Measurements from ENCODE around the gene ITIH4. TPM values are rescaled to one million over a fixed set of nuclear protein-coding genes. Genes with fewer than 3 reads are reported as not detected.
A peak's percentile ranks its signal among the peaks of the same experiment; 100 is the strongest.

Gene ITIH4
- total and polyA plus RNA-seq, 2 of the 13 experiments (the other 11 are each of a cell fraction or from before 2014, with no cell fraction given): 2.7 to 5.3 TPM

DNA sequence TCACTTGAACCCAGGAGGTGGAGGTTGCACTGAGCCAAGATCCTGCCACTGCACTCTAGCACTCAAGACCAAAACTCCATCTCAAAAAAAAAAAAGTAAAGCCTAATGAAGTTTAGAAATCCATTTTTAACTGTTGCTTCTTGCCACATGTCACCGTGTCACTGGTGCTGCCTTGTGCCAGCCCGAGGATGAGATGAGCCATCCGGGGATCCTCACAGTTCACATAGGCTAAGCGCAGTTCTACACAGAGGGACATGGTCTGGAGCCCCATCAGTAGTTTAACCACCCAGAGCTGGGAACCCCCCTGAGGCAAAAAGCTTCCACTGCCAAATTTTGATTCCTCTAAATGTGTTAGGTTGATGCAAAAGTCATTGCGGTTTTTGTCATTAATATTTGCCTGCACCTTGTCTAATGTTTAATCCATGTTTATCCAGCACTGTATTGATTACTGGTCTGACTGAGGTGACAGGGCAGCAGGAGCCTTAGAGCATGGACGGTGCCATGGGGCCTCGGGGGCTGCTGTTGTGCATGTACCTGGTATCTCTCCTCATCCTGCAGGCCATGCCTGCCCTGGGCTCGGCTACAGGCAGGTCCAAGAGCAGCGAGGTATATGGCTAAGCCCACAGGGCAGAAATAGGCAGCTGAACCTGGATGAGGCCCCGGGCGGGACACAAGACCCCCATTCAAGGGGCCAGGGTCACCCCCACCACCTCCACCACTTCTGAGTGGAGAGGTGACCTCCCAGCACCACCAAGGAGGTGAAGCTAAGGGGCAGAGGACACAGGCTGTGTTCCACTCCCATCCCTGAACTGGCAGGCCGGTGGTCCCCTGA is 53.1 kb downstream of the ITIH4 start, which contains the start of gene ITIH1 (continued):
- no peak for TF ChIP-seq CENPT (CRISPR knock-in tag; IDR thresholded peaks at IDR 0.05; ENCODE audit: low read depth)
- TF ChIP-seq, protein P1, sequence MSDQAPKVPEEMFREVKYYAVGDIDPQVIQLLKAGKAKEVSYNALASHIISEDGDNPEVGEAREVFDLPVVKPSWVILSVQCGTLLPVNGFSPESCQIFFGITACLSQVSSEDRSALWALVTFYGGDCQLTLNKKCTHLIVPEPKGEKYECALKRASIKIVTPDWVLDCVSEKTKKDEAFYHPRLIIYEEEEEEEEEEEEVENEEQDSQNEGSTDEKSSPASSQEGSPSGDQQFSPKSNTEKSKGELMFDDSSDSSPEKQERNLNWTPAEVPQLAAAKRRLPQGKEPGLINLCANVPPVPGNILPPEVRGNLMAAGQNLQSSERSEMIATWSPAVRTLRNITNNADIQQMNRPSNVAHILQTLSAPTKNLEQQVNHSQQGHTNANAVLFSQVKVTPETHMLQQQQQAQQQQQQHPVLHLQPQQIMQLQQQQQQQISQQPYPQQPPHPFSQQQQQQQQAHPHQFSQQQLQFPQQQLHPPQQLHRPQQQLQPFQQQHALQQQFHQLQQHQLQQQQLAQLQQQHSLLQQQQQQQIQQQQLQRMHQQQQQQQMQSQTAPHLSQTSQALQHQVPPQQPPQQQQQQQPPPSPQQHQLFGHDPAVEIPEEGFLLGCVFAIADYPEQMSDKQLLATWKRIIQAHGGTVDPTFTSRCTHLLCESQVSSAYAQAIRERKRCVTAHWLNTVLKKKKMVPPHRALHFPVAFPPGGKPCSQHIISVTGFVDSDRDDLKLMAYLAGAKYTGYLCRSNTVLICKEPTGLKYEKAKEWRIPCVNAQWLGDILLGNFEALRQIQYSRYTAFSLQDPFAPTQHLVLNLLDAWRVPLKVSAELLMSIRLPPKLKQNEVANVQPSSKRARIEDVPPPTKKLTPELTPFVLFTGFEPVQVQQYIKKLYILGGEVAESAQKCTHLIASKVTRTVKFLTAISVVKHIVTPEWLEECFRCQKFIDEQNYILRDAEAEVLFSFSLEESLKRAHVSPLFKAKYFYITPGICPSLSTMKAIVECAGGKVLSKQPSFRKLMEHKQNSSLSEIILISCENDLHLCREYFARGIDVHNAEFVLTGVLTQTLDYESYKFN (CRISPR knock-in tag; conservative IDR thresholded peaks at IDR 0.05): peak; percentile 76
- TF ChIP-seq KLF15 (CRISPR knock-in tag; IDR thresholded peaks at IDR 0.05; ENCODE audit: borderline replicate concordance): no peak
- TF ChIP-seq ZNF335 (CRISPR knock-in tag; IDR thresholded peaks at IDR 0.05): no peak
- 0 out of 2 replicates have a peak, but pooled peaks have one; percentile 25 for TF ChIP-seq SNAPC2 (CRISPR knock-in tag; IDR thresholded peaks at IDR 0.05)
- TF ChIP-seq, protein P2, sequence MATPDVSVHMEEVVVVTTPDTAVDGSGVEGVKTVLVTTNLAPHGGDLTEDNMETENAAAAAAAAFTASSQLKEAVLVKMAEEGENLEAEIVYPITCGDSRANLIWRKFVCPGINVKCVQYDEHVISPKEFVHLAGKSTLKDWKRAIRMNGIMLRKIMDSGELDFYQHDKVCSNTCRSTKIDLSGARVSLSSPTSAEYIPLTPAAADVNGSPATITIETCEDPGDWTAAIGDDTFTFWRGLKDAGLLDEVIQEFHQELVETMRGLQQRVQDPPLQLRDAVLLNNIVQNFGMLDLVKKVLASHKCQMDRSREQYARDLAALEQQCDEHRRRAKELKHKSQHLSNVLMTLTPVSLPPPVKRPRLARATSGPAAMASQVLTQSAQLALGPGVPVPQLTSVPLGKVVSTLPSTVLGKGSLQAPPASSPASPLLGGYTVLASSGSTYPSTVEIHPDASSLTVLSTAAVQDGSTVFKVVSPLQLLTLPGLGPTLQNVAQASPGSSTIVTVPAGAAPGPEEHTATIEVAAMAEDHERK (CRISPR knock-in tag; IDR thresholded peaks at IDR 0.05; ENCODE audit: low read depth): no peak
- TF ChIP-seq, protein P3, sequence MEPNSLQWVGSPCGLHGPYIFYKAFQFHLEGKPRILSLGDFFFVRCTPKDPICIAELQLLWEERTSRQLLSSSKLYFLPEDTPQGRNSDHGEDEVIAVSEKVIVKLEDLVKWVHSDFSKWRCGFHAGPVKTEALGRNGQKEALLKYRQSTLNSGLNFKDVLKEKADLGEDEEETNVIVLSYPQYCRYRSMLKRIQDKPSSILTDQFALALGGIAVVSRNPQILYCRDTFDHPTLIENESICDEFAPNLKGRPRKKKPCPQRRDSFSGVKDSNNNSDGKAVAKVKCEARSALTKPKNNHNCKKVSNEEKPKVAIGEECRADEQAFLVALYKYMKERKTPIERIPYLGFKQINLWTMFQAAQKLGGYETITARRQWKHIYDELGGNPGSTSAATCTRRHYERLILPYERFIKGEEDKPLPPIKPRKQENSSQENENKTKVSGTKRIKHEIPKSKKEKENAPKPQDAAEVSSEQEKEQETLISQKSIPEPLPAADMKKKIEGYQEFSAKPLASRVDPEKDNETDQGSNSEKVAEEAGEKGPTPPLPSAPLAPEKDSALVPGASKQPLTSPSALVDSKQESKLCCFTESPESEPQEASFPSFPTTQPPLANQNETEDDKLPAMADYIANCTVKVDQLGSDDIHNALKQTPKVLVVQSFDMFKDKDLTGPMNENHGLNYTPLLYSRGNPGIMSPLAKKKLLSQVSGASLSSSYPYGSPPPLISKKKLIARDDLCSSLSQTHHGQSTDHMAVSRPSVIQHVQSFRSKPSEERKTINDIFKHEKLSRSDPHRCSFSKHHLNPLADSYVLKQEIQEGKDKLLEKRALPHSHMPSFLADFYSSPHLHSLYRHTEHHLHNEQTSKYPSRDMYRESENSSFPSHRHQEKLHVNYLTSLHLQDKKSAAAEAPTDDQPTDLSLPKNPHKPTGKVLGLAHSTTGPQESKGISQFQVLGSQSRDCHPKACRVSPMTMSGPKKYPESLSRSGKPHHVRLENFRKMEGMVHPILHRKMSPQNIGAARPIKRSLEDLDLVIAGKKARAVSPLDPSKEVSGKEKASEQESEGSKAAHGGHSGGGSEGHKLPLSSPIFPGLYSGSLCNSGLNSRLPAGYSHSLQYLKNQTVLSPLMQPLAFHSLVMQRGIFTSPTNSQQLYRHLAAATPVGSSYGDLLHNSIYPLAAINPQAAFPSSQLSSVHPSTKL (CRISPR knock-in tag; IDR thresholded peaks at IDR 0.05): 0 out of 2 replicates have a peak, but pooled peaks have one; percentile 17
- TF ChIP-seq RXRB (CRISPR knock-in tag; IDR thresholded peaks at IDR 0.05; ENCODE audit: borderline replicate concordance): peak; percentile 31; the same call in 1 of the 2 replicates
- peak; percentile 13; the same call in 1 of the 3 replicates for TF ChIP-seq MXI1 (IDR thresholded peaks at IDR 0.05; ENCODE audit: borderline replicate concordance, low read depth, low read length)
- TF ChIP-seq FOXC1 (CRISPR knock-in tag; IDR thresholded peaks at IDR 0.05; ENCODE audit: borderline replicate concordance): 0 out of 2 replicates have a peak, but pooled peaks have one; percentile 3
- TF ChIP-seq ISL2 (CRISPR knock-in tag; IDR thresholded peaks at IDR 0.05): no peak
- TF ChIP-seq, protein P4, sequence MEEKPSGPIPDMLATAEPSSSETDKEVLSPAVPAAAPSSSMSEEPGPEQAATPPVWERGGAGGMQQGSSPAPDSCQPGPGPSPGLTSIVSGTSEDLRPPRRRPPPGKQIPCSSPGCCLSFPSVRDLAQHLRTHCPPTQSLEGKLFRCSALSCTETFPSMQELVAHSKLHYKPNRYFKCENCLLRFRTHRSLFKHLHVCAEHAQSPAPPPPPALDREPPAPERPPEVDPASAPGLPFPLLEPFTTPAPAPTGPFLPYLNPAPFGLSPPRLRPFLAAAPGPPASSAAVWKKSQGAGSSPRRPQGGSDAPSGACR (CRISPR knock-in tag; IDR thresholded peaks at IDR 0.05): no peak
- no peak for TF ChIP-seq CAMTA2 (CRISPR knock-in tag; IDR thresholded peaks at IDR 0.05; ENCODE audit: borderline replicate concordance)
- TF ChIP-seq PPARG (CRISPR knock-in tag; conservative IDR thresholded peaks at IDR 0.05): no peak
- no peak for TF ChIP-seq GTF2F1 (IDR thresholded peaks at IDR 0.05; ENCODE audit: low read length)
- no peak for TF ChIP-seq ZNF737 (CRISPR knock-in tag; IDR thresholded peaks at IDR 0.05; ENCODE audit: borderline replicate concordance)
- TF ChIP-seq RFXAP (CRISPR knock-in tag; IDR thresholded peaks at IDR 0.05; ENCODE audit: borderline replicate concordance): no peak
- no peak for TF ChIP-seq TRIM24 (CRISPR knock-in tag; IDR thresholded peaks at IDR 0.05)

All from HepG2 (cell line).